ENCODE measurements around the gene HECTD2.
A peak's percentile ranks its signal among the peaks of the same experiment; 100 is the strongest.
"Not testable (repeated sequence)": the region's sequence is repeated elsewhere in the genome, so short reads cannot be mapped to it uniquely, and the experiment has no call there.

The HECTD2 gene

GRCh38 chr10:91367127-91367531 is 43.0 kb upstream of the HECTD2 start:
- Histone ChIP-seq H4K8ac (ENCODE audit: low read depth, low read length) (no peak overlapping the region), H3K23ac (ENCODE audit: low read length) (no peak overlapping the region), H2AFZ (ENCODE audit: insufficient read depth, low read length, poor library complexity) (no peak overlapping the region), H3K4me1 (ENCODE audit: control insufficient read depth in 1 of 2, insufficient read depth in 2 of 2, low read length in 2 of 2) (no peaks in the 10 kb centered on the region), H3K4ac (ENCODE audit: low read depth, low read length) (no peak overlapping the region), H4K12ac (ENCODE audit: low read depth, low read length) (no peak overlapping the region), H2BK5ac (ENCODE audit: low read depth, low read length, poor library complexity) (no peak overlapping the region), H3K18ac (ENCODE audit: low read length) (no peak overlapping the region), H3K27me3 (ENCODE audit: insufficient read depth, low read length) (no peaks in the 10 kb centered on the region), H3K27ac (ENCODE audit: low read depth, low read length) (no peak overlapping the region), H3K9me3 (ENCODE audit: insufficient read depth, low read depth, low read length) (no peaks in the 10 kb centered on the region), H3K4me2 (ENCODE audit: low read length) (no peak overlapping the region), H2BK120ac (ENCODE audit: insufficient read depth, low read length, poor library complexity) (no peak overlapping the region), H3K9ac (ENCODE audit: low read length) (no peak overlapping the region), H3K4me3 (ENCODE audit: low read depth, low read length) (no peak overlapping the region), H2BK12ac (ENCODE audit: low read length) (no peak overlapping the region), H4K91ac (ENCODE audit: low read depth, low read length) (no peak overlapping the region), H3K79me2 (ENCODE audit: control insufficient read depth, insufficient read depth, low read length, poor library complexity) (no peaks in the 10 kb centered on the region), H3K14ac (ENCODE audit: low read length) (no peak overlapping the region), H3K36me3 (ENCODE audit: control insufficient read depth in 1 of 2, insufficient read depth in 2 of 2, low read length in 2 of 2) (no peaks in the 10 kb centered on the region), H3K79me1 (ENCODE audit: low read length) (no peaks in the 10 kb centered on the region), H2AK5ac (ENCODE audit: low read length) (no peak overlapping the region)
- no peak for DNase-seq

GRCh38 chr10:91367558-91367957 is 42.6 kb upstream of the HECTD2 start:
- no peak overlapping the region for H3K14ac ChIP-seq (ENCODE audit: low read length)
- H3K4ac ChIP-seq (ENCODE audit: low read depth, low read length), result no peak overlapping the region
- no peak overlapping the region for H2AFZ ChIP-seq (ENCODE audit: insufficient read depth, low read length, poor library complexity)
- no peak overlapping the region for H2BK12ac ChIP-seq (ENCODE audit: low read length)
- no peak overlapping the region for H4K8ac ChIP-seq (ENCODE audit: low read depth, low read length)
- H2BK5ac ChIP-seq (ENCODE audit: low read depth, low read length, poor library complexity), result no peak overlapping the region
- no peaks in the 10 kb centered on the region for H3K36me3 ChIP-seq (ENCODE audit: control insufficient read depth in 1 of 2, insufficient read depth in 2 of 2, low read length in 2 of 2)
- no peak overlapping the region for H3K9ac ChIP-seq (ENCODE audit: low read length)
- H2AK5ac ChIP-seq (ENCODE audit: low read length), result no peak overlapping the region
- H4K91ac ChIP-seq (ENCODE audit: low read depth, low read length), result no peak overlapping the region
- WGBS (ENCODE audit: extremely low coverage, insufficient coverage, insufficient read length), result no CpG with 5 or more reads among the region's 2 CpGs
- H3K18ac ChIP-seq (ENCODE audit: low read length), result no peak overlapping the region
- no peak for DNase-seq
- H3K4me2 ChIP-seq (ENCODE audit: low read length), result no peak overlapping the region
- no peaks in the 10 kb centered on the region for H3K79me1 ChIP-seq (ENCODE audit: low read length)
- no peaks in the 10 kb centered on the region for H3K4me1 ChIP-seq (ENCODE audit: control insufficient read depth in 1 of 2, insufficient read depth in 2 of 2, low read length in 2 of 2)
- H2BK120ac ChIP-seq (ENCODE audit: insufficient read depth, low read length, poor library complexity), result no peak overlapping the region
- no peak overlapping the region for H4K12ac ChIP-seq (ENCODE audit: low read depth, low read length)
- no peaks in the 10 kb centered on the region for H3K79me2 ChIP-seq (ENCODE audit: control insufficient read depth, insufficient read depth, low read length, poor library complexity)
- H3K23ac ChIP-seq (ENCODE audit: low read length), result no peak overlapping the region
- no peak overlapping the region for H3K27ac ChIP-seq (ENCODE audit: low read depth, low read length)
- H3K9me3 ChIP-seq (ENCODE audit: insufficient read depth, low read depth, low read length), result no peaks in the 10 kb centered on the region
- no peak overlapping the region for H3K4me3 ChIP-seq (ENCODE audit: low read depth, low read length)
- no peaks in the 10 kb centered on the region for H3K27me3 ChIP-seq (ENCODE audit: insufficient read depth, low read length)

GRCh38 chr10:91369978-91370589 is 40.1 kb upstream of the HECTD2 start:
- not testable (repeated sequence) for H3K18ac ChIP-seq (ENCODE audit: low read length); H3K27ac ChIP-seq (ENCODE audit: low read depth, low read length); H2BK5ac ChIP-seq (ENCODE audit: low read depth, low read length, poor library complexity); H2BK120ac ChIP-seq (ENCODE audit: insufficient read depth, low read length, poor library complexity); H3K4me3 ChIP-seq (ENCODE audit: low read depth, low read length); H3K9me3 ChIP-seq (ENCODE audit: insufficient read depth, low read depth, low read length); H3K9ac ChIP-seq (ENCODE audit: low read length); H2BK12ac ChIP-seq (ENCODE audit: low read length); H4K91ac ChIP-seq (ENCODE audit: low read depth, low read length); H3K79me1 ChIP-seq (ENCODE audit: low read length); H3K14ac ChIP-seq (ENCODE audit: low read length); H4K12ac ChIP-seq (ENCODE audit: low read depth, low read length); H3K4me2 ChIP-seq (ENCODE audit: low read length); H2AK5ac ChIP-seq (ENCODE audit: low read length); H4K8ac ChIP-seq (ENCODE audit: low read depth, low read length); H2AFZ ChIP-seq (ENCODE audit: insufficient read depth, low read length, poor library complexity); H3K36me3 ChIP-seq (ENCODE audit: control insufficient read depth in 1 of 2, insufficient read depth in 2 of 2, low read length in 2 of 2); H3K27me3 ChIP-seq (ENCODE audit: insufficient read depth, low read length); H3K23ac ChIP-seq (ENCODE audit: low read length); H3K79me2 ChIP-seq (ENCODE audit: control insufficient read depth, insufficient read depth, low read length, poor library complexity); H3K4me1 ChIP-seq (ENCODE audit: control insufficient read depth in 1 of 2, insufficient read depth in 2 of 2, low read length in 2 of 2); H3K4ac ChIP-seq (ENCODE audit: low read depth, low read length)
- WGBS (ENCODE audit: extremely low coverage, insufficient coverage, insufficient read length), result no CpG with 5 or more reads among the region's 6 CpGs
- DNase-seq, result peak in 1 of 2 donors; percentile 63

GRCh38 chr10:91374052-91374451 is 36.1 kb upstream of the HECTD2 start:
- H3K4me1 ChIP-seq (ENCODE audit: control insufficient read depth in 1 of 2, insufficient read depth in 2 of 2, low read length in 2 of 2), result no peaks in the 10 kb centered on the region
- H3K4me2 ChIP-seq (ENCODE audit: low read length), result no peak overlapping the region
- no peak overlapping the region for H3K4me3 ChIP-seq (ENCODE audit: low read depth, low read length)

More at GRCh38 chr10:91374052-91374451, 36.1 kb upstream of the HECTD2 start:
- Histone ChIP-seq H2AK5ac (ENCODE audit: low read length) (no peak overlapping the region), H2BK120ac (ENCODE audit: insufficient read depth, low read length, poor library complexity) (no peak overlapping the region), H3K18ac (ENCODE audit: low read length) (no peak overlapping the region), H4K91ac (ENCODE audit: low read depth, low read length) (no peak overlapping the region), H3K23ac (ENCODE audit: low read length) (no peak overlapping the region), H3K4ac (ENCODE audit: low read depth, low read length) (no peak overlapping the region), H2BK5ac (ENCODE audit: low read depth, low read length, poor library complexity) (no peak overlapping the region), H3K14ac (ENCODE audit: low read length) (no peak overlapping the region), H2BK12ac (ENCODE audit: low read length) (no peak overlapping the region), H3K79me1 (ENCODE audit: low read length) (no peaks in the 10 kb centered on the region), H4K12ac (ENCODE audit: low read depth, low read length) (no peak overlapping the region), H3K79me2 (ENCODE audit: control insufficient read depth, insufficient read depth, low read length, poor library complexity) (no peaks in the 10 kb centered on the region), H3K9ac (ENCODE audit: low read length) (no peak overlapping the region), H4K8ac (ENCODE audit: low read depth, low read length) (no peak overlapping the region), H3K9me3 (ENCODE audit: insufficient read depth, low read depth, low read length) (peaks cover 4% of the 10 kb centered on the region), H2AFZ (ENCODE audit: insufficient read depth, low read length, poor library complexity) (no peak overlapping the region), H3K27ac (ENCODE audit: low read depth, low read length) (no peak overlapping the region), H3K36me3 (ENCODE audit: control insufficient read depth in 1 of 2, insufficient read depth in 2 of 2, low read length in 2 of 2) (no peaks in the 10 kb centered on the region), H3K27me3 (ENCODE audit: insufficient read depth, low read length) (no peaks in the 10 kb centered on the region)
- DNase-seq, result no peak

All from trophoblast cell (in vitro differentiated cells and primary cell).